ENCODE results near the gene SEC14L1.
"Not testable (repeated sequence)": the region's sequence is repeated elsewhere in the genome, so short reads cannot be mapped to it uniquely, and the experiment has no call there.

Gene SEC14L1

GRCh38 chr17:77117415-77117814, 23.4 kb upstream of the SEC14L1 start:
- DNase-seq: no peak

GRCh38 chr17:77118251-77118928, 22.4 kb upstream of the SEC14L1 start:
- DNase-seq: no peak

GRCh38 chr17:77119668-77120301, 21.0 kb upstream of the SEC14L1 start:
- DNase-seq: no peak

GRCh38 chr17:77120868-77121267, 19.9 kb upstream of the SEC14L1 start:
- DNase-seq: no peak

- no peak for DNase-seq
These were observed 16.4 kb upstream of the SEC14L1 start for GRCh38 chr17:77124192-77124889.

GRCh38 chr17:77125432-77125901, 15.3 kb upstream of the SEC14L1 start:
- DNase-seq: no peak

GRCh38 chr17:77126519-77126918, 14.2 kb upstream of the SEC14L1 start:
- DNase-seq: peak; percentile 56

- no peak for DNase-seq
These were observed 12.9 kb upstream of the SEC14L1 start for GRCh38 chr17:77127735-77128361.

- no peak for DNase-seq
These were observed 11.7 kb upstream of the SEC14L1 start for GRCh38 chr17:77128896-77129567.

GRCh38 chr17:77129568-77130301, 11.0 kb upstream of the SEC14L1 start:
- no peak for DNase-seq

GRCh38 chr17:77130525-77130924, 10.2 kb upstream of the SEC14L1 start:
- DNase-seq: no peak

- no peak for DNase-seq
These were observed 8.9 kb upstream of the SEC14L1 start for GRCh38 chr17:77131904-77132303.

GRCh38 chr17:77132411-77133086, 8.2 kb upstream of the SEC14L1 start:
- DNase-seq: no peak

- no peak for DNase-seq
These were observed 7.6 kb upstream of the SEC14L1 start for GRCh38 chr17:77133087-77133638.

GRCh38 chr17:77136420-77136767, 4.4 kb upstream of the SEC14L1 start:
- DNase-seq: no peak

- DNase-seq: no peak
These were observed 3.7 kb upstream of the SEC14L1 start for GRCh38 chr17:77137111-77137510.

- not testable (repeated sequence) for DNase-seq
These were observed 2.9 kb upstream of the SEC14L1 start for GRCh38 chr17:77137886-77138285.

- DNase-seq: peak; percentile 84
These were observed 447 bp upstream of the SEC14L1 start for GRCh38 chr17:77140166-77140877.

- DNase-seq: no peak
These were observed 1.2 kb downstream of the SEC14L1 start for GRCh38 chr17:77141846-77142449.

- DNase-seq: no peak
These were observed 1.9 kb downstream of the SEC14L1 start for GRCh38 chr17:77142689-77143088.

Data from DMS79 (cell line).